Measurements from ENCODE around the gene MTMR12.
A peak's percentile ranks its signal among the peaks of the same experiment; 100 is the strongest.
"Not testable (repeated sequence)": the region's sequence is repeated elsewhere in the genome, so short reads cannot be mapped to it uniquely, and the experiment has no call there.

The MTMR12 gene

GRCh38 chr5:32299059-32299677, 13.6 kb downstream of the MTMR12 start:
- DNase-seq (ENCODE audit: low read depth in 2 of 2), result no peak

GRCh38 chr5:32298059-32298415, 14.7 kb downstream of the MTMR12 start:
- no peak for DNase-seq (ENCODE audit: low read depth in 2 of 2)

GRCh38 chr5:32297181-32298058, 15.3 kb downstream of the MTMR12 start:
- DNase-seq (ENCODE audit: low read depth in 2 of 2), result no peak

- DNase-seq (ENCODE audit: low read depth in 2 of 2), result not testable (repeated sequence)
These were observed 16.6 kb downstream of the MTMR12 start for GRCh38 chr5:32295966-32296772.

- no peak for DNase-seq (ENCODE audit: low read depth in 2 of 2)
These were observed 21.1 kb downstream of the MTMR12 start for GRCh38 chr5:32291591-32291990.

- DNase-seq (ENCODE audit: low read depth in 2 of 2), result no peak
These were observed 21.8 kb downstream of the MTMR12 start for GRCh38 chr5:32290922-32291321.

- not testable (repeated sequence) for DNase-seq (ENCODE audit: low read depth in 2 of 2)
These were observed 22.2 kb downstream of the MTMR12 start for GRCh38 chr5:32290501-32290900.

- not testable (repeated sequence) for DNase-seq (ENCODE audit: low read depth in 2 of 2)
These were observed 22.8 kb downstream of the MTMR12 start for GRCh38 chr5:32289986-32290385.

- not testable (repeated sequence) for DNase-seq (ENCODE audit: low read depth in 2 of 2)
These were observed 24.6 kb downstream of the MTMR12 start for GRCh38 chr5:32288135-32288534.

GRCh38 chr5:32287525-32287924, 25.2 kb downstream of the MTMR12 start:
- DNase-seq (ENCODE audit: low read depth in 2 of 2), result not testable (repeated sequence)

- DNase-seq (ENCODE audit: low read depth in 2 of 2), result no peak
These were observed 27.1 kb downstream of the MTMR12 start for GRCh38 chr5:32285510-32286138.

- DNase-seq (ENCODE audit: low read depth in 2 of 2), result no peak
These were observed 29.0 kb downstream of the MTMR12 start for GRCh38 chr5:32283539-32284377.

- DNase-seq (ENCODE audit: low read depth in 2 of 2), result no peak
These were observed 29.7 kb downstream of the MTMR12 start for GRCh38 chr5:32283061-32283460.

GRCh38 chr5:32282633-32283032, 30.1 kb downstream of the MTMR12 start:
- no peak for DNase-seq (ENCODE audit: low read depth in 2 of 2)

GRCh38 chr5:32281378-32282133, 31.2 kb downstream of the MTMR12 start:
- not testable (repeated sequence) for DNase-seq (ENCODE audit: low read depth in 2 of 2)

GRCh38 chr5:32280656-32281081, 32.1 kb downstream of the MTMR12 start:
- DNase-seq (ENCODE audit: low read depth in 2 of 2), result no peak

- DNase-seq (ENCODE audit: low read depth in 2 of 2), result no peak
These were observed 33.0 kb downstream of the MTMR12 start for GRCh38 chr5:32279786-32280185.

GRCh38 chr5:32279223-32279622, 33.5 kb downstream of the MTMR12 start:
- DNase-seq (ENCODE audit: low read depth in 2 of 2), result no peak

- peak in 1 of 2 donors; percentile 13 for DNase-seq (ENCODE audit: low read depth in 2 of 2)
These were observed 34.3 kb downstream of the MTMR12 start for GRCh38 chr5:32278406-32278805.

- DNase-seq (ENCODE audit: low read depth in 2 of 2), result no peak
These were observed 34.9 kb downstream of the MTMR12 start for GRCh38 chr5:32277798-32278197.

All from stimulated activated CD8-positive, alpha-beta memory T cell treated with anti-CD3 and anti-CD28 coated beads, Interleukin-7, amount 100 ng/mL, for 4 hours (primary cell).